Astrocyte (in vitro differentiated cells and primary cell): ENCODE data around the gene SNAPC1. TPM values are rescaled to one million over a fixed set of nuclear protein-coding genes. Genes with fewer than 3 reads are reported as not detected.

Experiments
- DNase-seq: peaks from one replicate; pipeline ENCODE4 v3.0.0-alpha.2; 2010; ENCODE audit warnings: low read depth
- FAIRE-seq: peaks from 2 replicates; lab custom pipeline; 2011; peaks lifted over from hg19 to GRCh38; lab: Jason Lieb, UNC
- H2AFZ ChIP-seq: 2 replicates; pipeline ENCODE4 v1.6.0; 2012; ENCODE audit warnings: low read depth, low read length, inconsistent platforms
- H3K27ac ChIP-seq: 2 replicates; pipeline ENCODE4 v1.5.1; 2011; ENCODE audit warnings: low read depth, low read length, inconsistent platforms
- H3K27me3 ChIP-seq: 2 replicates; pipeline ENCODE4 v1.6.0; 2011; ENCODE audit warnings: low read length, inconsistent platforms; ENCODE audit not compliant: insufficient read depth
- H3K36me3 ChIP-seq: 2 replicates; pipeline ENCODE4 v1.5.1; 2011; ENCODE audit warnings: low read length, inconsistent platforms; ENCODE audit not compliant: insufficient read depth
- H3K4me1 ChIP-seq: 2 replicates; pipeline ENCODE4 v1.5.1; 2011; ENCODE audit warnings: low read length, inconsistent platforms; ENCODE audit not compliant: insufficient read depth
- H3K4me2 ChIP-seq: 2 replicates; pipeline ENCODE4 v1.6.0; 2012; ENCODE audit warnings: low read length, inconsistent platforms
- H3K4me3 ChIP-seq: 2 replicates; pipeline ENCODE4 v1.5.1; 2011; ENCODE audit warnings: low read depth, mild to moderate bottlenecking, low read length, inconsistent platforms; ENCODE audit not compliant: insufficient read depth
- H3K79me2 ChIP-seq: 2 replicates; pipeline ENCODE4 v1.6.0; 2012; ENCODE audit warnings: mild to moderate bottlenecking, low read length, inconsistent platforms; ENCODE audit not compliant: insufficient read depth
- H3K9ac ChIP-seq: 2 replicates; pipeline ENCODE4 v1.6.0; 2012; ENCODE audit warnings: mild to moderate bottlenecking, low read length, inconsistent platforms
- H3K9me3 ChIP-seq: 2 replicates; pipeline ENCODE4 v1.5.1; 2012; ENCODE audit warnings: low read depth, mild to moderate bottlenecking, low read length, inconsistent platforms; ENCODE audit not compliant: insufficient read depth
- H4K20me1 ChIP-seq: 2 replicates; pipeline ENCODE4 v1.6.0; 2012; ENCODE audit warnings: low read length, inconsistent platforms; ENCODE audit not compliant: insufficient read depth
- H3K27ac Mint-ChIP-seq: one replicate; pipeline ENCODE4 v1.8.0; 2021; ENCODE audit warnings: mild to moderate bottlenecking, mixed read lengths; ENCODE audit not compliant: unreplicated experiment
- H3K27me3 Mint-ChIP-seq: one replicate; pipeline ENCODE4 v1.8.0; 2021; ENCODE audit warnings: low read depth, mixed read lengths; ENCODE audit not compliant: unreplicated experiment
- H3K36me3 Mint-ChIP-seq: one replicate; pipeline ENCODE4 v1.8.0; 2021; ENCODE audit warnings: low read depth, mixed read lengths; ENCODE audit not compliant: unreplicated experiment
- H3K4me1 Mint-ChIP-seq: one replicate; pipeline ENCODE4 v1.8.0; 2021; ENCODE audit warnings: low read depth, mixed read lengths; ENCODE audit not compliant: unreplicated experiment
- H3K4me3 Mint-ChIP-seq: one replicate; pipeline ENCODE4 v1.8.0; 2021; ENCODE audit warnings: mild to moderate bottlenecking, moderate library complexity, mixed read lengths; ENCODE audit not compliant: unreplicated experiment
- H3K9me3 Mint-ChIP-seq: one replicate; pipeline ENCODE4 v1.8.0; 2021; ENCODE audit warnings: mild to moderate bottlenecking, mixed read lengths; ENCODE audit not compliant: unreplicated experiment
- EZH2 ChIP-seq: IDR thresholded peaks from 2 replicates; pipeline ENCODE4 v1.6.1; 2012; ENCODE audit warnings: mild to moderate bottlenecking, low read length, inconsistent platforms; ENCODE audit not compliant: insufficient read depth
- total RNA-seq: library from RNA; stranded (reverse); gene quantifications from 2 replicates; pipeline ENCODE4 v1.2.1, GENCODE V29; 2021
- TF ChIP-seq, protein P1 (sequence below): IDR thresholded peaks from 2 replicates; pipeline ENCODE4 v1.5.1; 2011; ENCODE audit warnings: low read depth, mild to moderate bottlenecking, inconsistent platforms, low read length, moderate library complexity; ENCODE audit not compliant: insufficient read depth

Gene SNAPC1
- total RNA-seq, 1 donor from 2014 or later: 14.1 TPM

DNA sequence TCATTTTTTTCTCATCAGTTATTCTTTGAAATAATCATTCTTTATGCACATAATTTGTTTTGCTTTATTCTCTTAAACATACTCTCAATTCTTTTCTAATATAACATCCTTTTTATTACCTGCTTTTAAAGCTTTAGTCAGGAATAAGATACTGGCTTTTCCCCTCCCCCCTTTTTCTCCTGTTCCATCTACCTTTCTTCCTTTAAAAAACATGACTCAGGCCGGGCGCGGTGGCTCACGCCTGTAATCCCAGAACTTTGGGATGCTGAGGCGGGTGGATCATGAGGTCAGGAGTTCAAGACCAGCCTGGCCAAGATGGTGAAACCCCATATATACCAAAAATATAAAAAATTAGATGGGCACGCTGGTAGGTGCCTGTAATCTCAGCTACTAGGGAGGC is 41.5 kb upstream of the SNAPC1 start:
- Histone ChIP-seq H3K36me3 (peaks cover 42% of the 10 kb centered on the region), H3K4me1 (peaks cover 7% of the 10 kb centered on the region), H3K9ac (no peak overlapping the region), H3K27me3 (no peaks in the 10 kb centered on the region), H3K4me3 (no peak overlapping the region), H3K27ac (no peak overlapping the region), H3K4me2 (no peak overlapping the region), H3K79me2 (peaks cover 100% of the 10 kb centered on the region), H3K9me3 (no peaks in the 10 kb centered on the region), H4K20me1 (peaks cover 87% of the 10 kb centered on the region), H2AFZ (no peak overlapping the region)
- peaks cover 52% of the 10 kb centered on the region for H3K4me1 Mint-ChIP-seq
- H3K27ac Mint-ChIP-seq: peak overlapping the region; percentile 60
- TF ChIP-seq, protein P1, sequence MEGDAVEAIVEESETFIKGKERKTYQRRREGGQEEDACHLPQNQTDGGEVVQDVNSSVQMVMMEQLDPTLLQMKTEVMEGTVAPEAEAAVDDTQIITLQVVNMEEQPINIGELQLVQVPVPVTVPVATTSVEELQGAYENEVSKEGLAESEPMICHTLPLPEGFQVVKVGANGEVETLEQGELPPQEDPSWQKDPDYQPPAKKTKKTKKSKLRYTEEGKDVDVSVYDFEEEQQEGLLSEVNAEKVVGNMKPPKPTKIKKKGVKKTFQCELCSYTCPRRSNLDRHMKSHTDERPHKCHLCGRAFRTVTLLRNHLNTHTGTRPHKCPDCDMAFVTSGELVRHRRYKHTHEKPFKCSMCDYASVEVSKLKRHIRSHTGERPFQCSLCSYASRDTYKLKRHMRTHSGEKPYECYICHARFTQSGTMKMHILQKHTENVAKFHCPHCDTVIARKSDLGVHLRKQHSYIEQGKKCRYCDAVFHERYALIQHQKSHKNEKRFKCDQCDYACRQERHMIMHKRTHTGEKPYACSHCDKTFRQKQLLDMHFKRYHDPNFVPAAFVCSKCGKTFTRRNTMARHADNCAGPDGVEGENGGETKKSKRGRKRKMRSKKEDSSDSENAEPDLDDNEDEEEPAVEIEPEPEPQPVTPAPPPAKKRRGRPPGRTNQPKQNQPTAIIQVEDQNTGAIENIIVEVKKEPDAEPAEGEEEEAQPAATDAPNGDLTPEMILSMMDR: no peak
- TF ChIP-seq EZH2: no peak
- peaks cover 12% of the 10 kb centered on the region for H3K36me3 Mint-ChIP-seq
- no peaks in the 10 kb centered on the region for H3K9me3 Mint-ChIP-seq
- DNase-seq (no peak), FAIRE-seq (no peak)
- H3K27me3 Mint-ChIP-seq: no peaks in the 10 kb centered on the region
- H3K4me3 Mint-ChIP-seq: no peak overlapping the region

DNA sequence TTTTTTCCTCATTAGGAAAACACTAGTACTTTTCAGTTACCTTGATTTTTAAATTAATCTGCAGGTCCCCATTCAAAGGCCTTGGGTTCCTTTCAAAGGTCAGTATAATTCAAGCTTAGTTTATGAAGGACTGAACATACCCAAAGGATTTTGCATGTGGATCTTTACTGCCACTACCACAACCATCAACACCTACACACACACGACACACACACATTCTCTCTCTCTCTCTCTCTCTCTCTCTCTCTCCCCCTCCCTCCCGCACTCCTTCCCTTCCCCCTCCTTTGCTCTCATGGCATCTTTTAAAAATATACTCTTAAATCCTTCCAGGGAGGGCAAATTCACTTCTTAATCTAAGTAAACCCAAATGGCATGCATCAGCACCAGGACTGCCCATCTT is 38.1 kb upstream of the SNAPC1 start:
- peaks cover 67% of the 10 kb centered on the region for H3K36me3 ChIP-seq
- TF ChIP-seq, protein P1: no peak
- TF ChIP-seq EZH2: no peak
- no peaks in the 10 kb centered on the region for H3K27me3 ChIP-seq
- H4K20me1 ChIP-seq: peaks cover 83% of the 10 kb centered on the region
- no peak overlapping the region for H3K4me3 ChIP-seq
- peaks cover 98% of the 10 kb centered on the region for H3K79me2 ChIP-seq
- DNase-seq: no peak
- FAIRE-seq: no peak
- Mint-ChIP-seq H3K9me3 (no peaks in the 10 kb centered on the region), H3K27me3 (no peaks in the 10 kb centered on the region), H3K4me1 (peaks cover 45% of the 10 kb centered on the region), H3K27ac (no peak overlapping the region), H3K4me3 (no peak overlapping the region), H3K36me3 (peaks cover 19% of the 10 kb centered on the region)
- H3K9me3 ChIP-seq: no peaks in the 10 kb centered on the region
- peaks cover 4% of the 10 kb centered on the region for H3K4me1 ChIP-seq
- H3K9ac ChIP-seq: no peak overlapping the region
- no peak overlapping the region for H3K27ac ChIP-seq
- no peak overlapping the region for H3K4me2 ChIP-seq
- H2AFZ ChIP-seq: no peak overlapping the region

DNA sequence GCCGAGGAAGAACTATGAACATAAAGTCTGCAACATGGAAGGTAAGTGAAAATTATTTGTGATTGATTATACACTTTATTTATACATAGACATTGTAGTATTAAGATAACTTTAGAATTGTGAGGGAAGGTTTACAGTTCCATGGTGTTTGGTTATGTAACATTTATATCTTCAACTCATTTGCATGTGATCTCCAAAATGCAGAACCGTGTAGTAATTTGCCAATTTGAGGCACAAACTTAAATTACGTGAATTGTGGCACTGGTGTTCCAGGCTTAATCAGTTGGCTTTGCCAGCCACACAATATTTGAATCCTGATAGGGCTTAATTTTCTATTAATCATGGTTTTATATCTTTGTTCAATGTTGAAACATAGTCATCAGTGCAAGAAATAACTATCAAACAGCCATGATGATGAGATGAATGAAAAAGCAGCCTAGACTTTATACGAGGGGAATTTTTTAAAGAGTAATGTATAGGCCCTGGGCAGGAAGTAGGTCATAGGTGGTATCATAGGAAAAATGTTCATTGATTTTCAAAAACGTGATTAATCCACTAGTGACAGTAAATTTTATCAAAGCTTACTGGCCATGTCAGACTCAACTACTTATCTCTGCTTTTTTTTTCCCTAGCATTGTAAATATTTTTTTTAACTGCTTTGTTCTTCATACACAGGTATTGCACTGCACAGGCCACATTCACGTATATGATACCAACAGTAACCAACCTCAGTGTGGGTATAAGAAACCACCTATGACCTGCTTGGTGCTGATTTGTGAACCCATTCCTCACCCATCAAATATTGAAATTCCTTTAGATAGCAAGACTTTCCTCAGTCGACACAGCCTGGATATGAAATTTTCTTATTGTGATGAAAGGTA is 35.2 kb upstream of the SNAPC1 start:
- Mint-ChIP-seq H3K4me1 (peaks cover 44% of the 10 kb centered on the region), H3K9me3 (no peaks in the 10 kb centered on the region), H3K27ac (peak overlapping the region; percentile 67), H3K4me3 (no peak overlapping the region), H3K27me3 (no peaks in the 10 kb centered on the region), H3K36me3 (peaks cover 18% of the 10 kb centered on the region)
- Histone ChIP-seq H3K36me3 (peaks cover 85% of the 10 kb centered on the region), H3K4me3 (no peak overlapping the region), H3K9me3 (no peaks in the 10 kb centered on the region), H3K9ac (no peak overlapping the region), H3K79me2 (peaks cover 94% of the 10 kb centered on the region), H3K27me3 (no peaks in the 10 kb centered on the region), H3K27ac (no peak overlapping the region), H4K20me1 (peaks cover 78% of the 10 kb centered on the region), H3K4me1 (no peaks in the 10 kb centered on the region), H2AFZ (no peak overlapping the region), H3K4me2 (no peak overlapping the region)
- no peak for TF ChIP-seq EZH2
- TF ChIP-seq, protein P1: no peak
- FAIRE-seq (no peak), DNase-seq (no peak)
